Endothelial cell of umbilical vein (primary cell): ENCODE measurements around the gene CCDC191.

Source experiments
- CTCF ChIP-seq, 2 donors: IDR thresholded peaks; 1 replicate in 1 of 2; 2 replicates in 1 of 2; pipeline ENCODE4 v1.5.1; 2011; ENCODE audit warnings: low read length in 2 of 2, mild to moderate bottlenecking in 2 of 2, moderate library complexity in 2 of 2, control low read depth in 1 of 2, inconsistent platforms in 1 of 2, low read depth in 1 of 2; ENCODE audit not compliant: insufficient read depth in 1 of 2; ENCODE audit errors: extremely low read depth in 1 of 2
- EZH2 ChIP-seq: IDR thresholded peaks from 2 replicates; pipeline ENCODE4 v1.6.1; 2012; ENCODE audit warnings: borderline replicate concordance, low read depth, mild to moderate bottlenecking, moderate library complexity, low read length, inconsistent platforms; ENCODE audit not compliant: severe bottlenecking
- FOS ChIP-seq: IDR thresholded peaks from 2 replicates; pipeline ENCODE4 v1.6.1; 2011; ENCODE audit warnings: mild to moderate bottlenecking, low read length, moderate library complexity, borderline replicate concordance; ENCODE audit not compliant: insufficient read depth
- GATA2 ChIP-seq: IDR thresholded peaks from 2 replicates; pipeline ENCODE4 v1.7.0; 2011; ENCODE audit warnings: low read depth, mild to moderate bottlenecking, moderate library complexity, mixed read lengths, low read length; ENCODE audit not compliant: insufficient read length, insufficient read depth
- JUN ChIP-seq: IDR thresholded peaks from 2 replicates; pipeline ENCODE4 v1.6.1; 2011; ENCODE audit warnings: borderline replicate concordance, low read depth; ENCODE audit not compliant: insufficient read length, insufficient read depth
- MYC ChIP-seq: IDR thresholded peaks from one replicate; pipeline ENCODE4 v1.6.1; 2011; ENCODE audit warnings: mild to moderate bottlenecking, low read depth, low read length
- POLR2A ChIP-seq: IDR thresholded peaks from 2 replicates; pipeline ENCODE4 v1.6.1; 2012; ENCODE audit warnings: low read depth, mild to moderate bottlenecking, control low read depth, low read length
- POLR2AphosphoS5 ChIP-seq: IDR thresholded peaks from 2 replicates; pipeline ENCODE4 v1.6.1; 2012; ENCODE audit warnings: low read depth, mild to moderate bottlenecking, control low read depth, low read length, moderate library complexity; ENCODE audit not compliant: insufficient read depth
- TF ChIP-seq, protein P1 (sequence below): IDR thresholded peaks from 2 replicates; pipeline ENCODE4 v1.6.1; 2011; ENCODE audit not compliant: insufficient read depth, insufficient read length

GRCh38 chr3:113968986-113969385 lies 87.3 kb downstream of the CCDC191 start:
- TF ChIP-seq CTCF (IDR thresholded peaks at IDR 0.05; ENCODE audit: extremely low read depth in 1 of 2, insufficient read depth in 1 of 2, low read depth in 1 of 2, low read length in 2 of 2) = no peak
- TF ChIP-seq POLR2A = no peak
- TF ChIP-seq MYC = no peak
- TF ChIP-seq JUN = no peak
- no peak for TF ChIP-seq EZH2
- TF ChIP-seq POLR2AphosphoS5 = no peak
- TF ChIP-seq, protein P1, sequence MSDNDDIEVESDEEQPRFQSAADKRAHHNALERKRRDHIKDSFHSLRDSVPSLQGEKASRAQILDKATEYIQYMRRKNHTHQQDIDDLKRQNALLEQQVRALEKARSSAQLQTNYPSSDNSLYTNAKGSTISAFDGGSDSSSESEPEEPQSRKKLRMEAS = no peak
- no peak for TF ChIP-seq FOS
- no peak for TF ChIP-seq GATA2
